Thymus (tissue), 11 donors: ENCODE measurements around the gene COBL. TPM values are rescaled to one million over a fixed set of nuclear protein-coding genes. Genes with fewer than 3 reads are reported as not detected.

Experiments
- DNase-seq, 9 donors: peaks; one replicate each; pipeline ENCODE4 v3.0.0-alpha.2; 2013; ENCODE audit warnings: low spot score in 9 of 9, low read depth in 6 of 9, missing footprints in 1 of 9
- H3K27ac ChIP-seq, 2 donors: one replicate each; pipeline ENCODE4 v1.5.1; 2013; ENCODE audit warnings: control low read depth in 1 of 2, low read depth in 1 of 2, low read length in 1 of 2, mild to moderate bottlenecking in 1 of 2, moderate library complexity in 1 of 2
- H3K27me3 ChIP-seq, 2 donors: one replicate each; pipeline ENCODE4 v1.5.1; 2013; ENCODE audit warnings: low read length in 1 of 2; ENCODE audit not compliant: control insufficient read depth in 2 of 2, insufficient read depth in 1 of 2
- H3K36me3 ChIP-seq, 2 donors: one replicate each; pipeline ENCODE4 v1.5.1; 2013; ENCODE audit warnings: low read length in 1 of 2, mild to moderate bottlenecking in 1 of 2, moderate library complexity in 1 of 2; ENCODE audit not compliant: control insufficient read depth in 2 of 2, insufficient read depth in 2 of 2
- H3K4me1 ChIP-seq, 2 donors: one replicate each; pipeline ENCODE4 v1.5.1; 2013; ENCODE audit warnings: low read length in 2 of 2; ENCODE audit not compliant: control insufficient read depth in 2 of 2, insufficient read depth in 2 of 2
- H3K4me3 ChIP-seq, 2 donors: one replicate each; pipeline ENCODE4 v1.5.1; 2013; ENCODE audit warnings: low read length in 2 of 2, control low read depth in 1 of 2, mild to moderate bottlenecking in 1 of 2
- H3K9me3 ChIP-seq, 2 donors: one replicate each; pipeline ENCODE4 v1.5.1; 2013; ENCODE audit warnings: low read length in 1 of 2, mild to moderate bottlenecking in 1 of 2; ENCODE audit not compliant: control insufficient read depth in 2 of 2, insufficient read depth in 1 of 2
- WGBS: extraction: QIAGEN DNeasy Blood & Tissue Kit; methylation state at CpG from one replicate; pipeline ENCODE4 v1.1.7; 2013; 5-methylcytosine and 5-hydroxymethylcytosine counted together
- polyA plus RNA-seq: library from polyadenylated mRNA; stranded (reverse); fragments of 200-250 nt; gene quantifications from one replicate; pipeline ENCODE4 v1.2.3, GENCODE V29; 2013
- total RNA-seq: library from RNA; stranded (reverse); fragments of 120-200 nt; gene quantifications from one replicate; pipeline ENCODE4 v1.2.4, GENCODE V29; 2013
- donor health status: healthy.

COBL gene
- total and polyA plus RNA-seq, 2 donors, result 0.66 to 2.0 TPM

DNA sequence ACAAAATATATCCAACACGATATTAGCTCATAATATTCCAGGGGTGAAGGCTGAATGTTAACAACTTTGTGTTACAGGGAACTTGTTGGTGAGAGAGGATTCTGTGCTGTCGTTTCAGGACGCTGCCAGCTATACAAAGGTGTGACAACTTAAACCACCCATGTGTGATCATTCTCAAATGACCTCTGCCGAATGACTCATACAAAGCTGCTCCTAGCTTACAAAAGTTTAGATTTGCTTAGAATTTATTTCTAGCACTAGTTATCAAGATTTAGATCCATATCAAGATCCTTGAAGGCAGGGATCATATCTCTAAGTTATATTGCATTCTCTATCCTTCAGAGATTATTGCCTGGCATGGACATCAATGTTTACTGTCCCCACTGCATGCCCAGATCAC lies 65.3 kb downstream of the COBL start:
- no peaks in the 10 kb centered on the region for H3K4me1 ChIP-seq
- DNase-seq, result no peak
- H3K36me3 ChIP-seq, result no peaks in the 10 kb centered on the region
- H3K4me3 ChIP-seq, result no peak overlapping the region
- H3K27ac ChIP-seq, result no peak overlapping the region
- peaks cover 0 to 1% of the 10 kb centered on the region in 2 donors for H3K27me3 ChIP-seq
- 85% methylated on average over 4 of the region's 4 CpGs for WGBS
- H3K9me3 ChIP-seq, result no peaks in the 10 kb centered on the region

GRCh38 chr7:51250512-51250911 lies 66.1 kb downstream of the COBL start:
- no peaks in the 10 kb centered on the region for H3K4me1 ChIP-seq
- WGBS, result 98% methylated on average over 2 of the region's 2 CpGs

DNA sequence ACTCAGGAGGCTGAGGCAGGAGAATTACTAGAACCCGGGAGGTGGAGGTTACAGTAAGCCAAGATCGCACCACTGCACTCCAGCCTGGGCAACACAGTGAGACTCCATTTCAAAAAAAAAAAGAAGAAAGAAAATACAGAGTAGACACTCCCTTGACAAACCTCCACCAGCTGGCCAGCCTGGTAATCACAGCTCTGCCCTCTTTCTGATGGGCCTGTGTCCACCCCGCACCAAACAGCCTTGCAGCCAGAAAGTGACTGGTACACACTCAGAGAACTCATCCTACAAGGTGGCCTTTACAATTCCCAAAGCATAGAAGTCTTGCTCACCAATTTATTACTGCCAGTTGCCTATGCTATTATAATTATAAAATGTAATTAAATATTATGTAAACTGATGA lies 66.6 kb downstream of the COBL start:
- Histone ChIP-seq H3K27me3 (peaks cover 0 to 2% of the 10 kb centered on the region in 2 donors), H3K4me1 (no peaks in the 10 kb centered on the region), H3K4me3 (no peak overlapping the region), H3K27ac (no peak overlapping the region), H3K9me3 (no peaks in the 10 kb centered on the region), H3K36me3 (no peaks in the 10 kb centered on the region)
- no peak for DNase-seq
- 96% methylated on average over 3 of the region's 3 CpGs for WGBS

More at GRCh38 chr7:51250512-51250911, 66.1 kb downstream of the COBL start:
- Histone ChIP-seq H3K27me3 (peaks cover 0 to 2% of the 10 kb centered on the region in 2 donors), H3K4me3 (no peak overlapping the region), H3K36me3 (no peaks in the 10 kb centered on the region), H3K27ac (no peak overlapping the region), H3K9me3 (no peaks in the 10 kb centered on the region)
- DNase-seq, result no peak

- 93% methylated on average over 5 of the region's 5 CpGs for WGBS
- no peaks in the 10 kb centered on the region for H3K36me3 ChIP-seq
- DNase-seq, result no peak
Observed at GRCh38 chr7:51249187-51249945, 67.2 kb downstream of the COBL start.

GRCh38 chr7:51246258-51247245 lies 70.1 kb downstream of the COBL start:
- no peak for DNase-seq
- Histone ChIP-seq H3K27ac (no peak overlapping the region), H3K4me3 (no peak overlapping the region)

More at GRCh38 chr7:51249187-51249945, 67.2 kb downstream of the COBL start:
- no peak overlapping the region for H3K27ac ChIP-seq
- H3K9me3 ChIP-seq, result no peaks in the 10 kb centered on the region
- no peak overlapping the region for H3K4me3 ChIP-seq
- peaks cover 0 to 2% of the 10 kb centered on the region in 2 donors for H3K27me3 ChIP-seq
- H3K4me1 ChIP-seq, result no peaks in the 10 kb centered on the region

GRCh38 chr7:51244885-51245284 lies 71.7 kb downstream of the COBL start:
- Histone ChIP-seq H3K4me3 (no peak overlapping the region), H3K27me3 (peaks cover 0 to 2% of the 10 kb centered on the region in 2 donors), H3K9me3 (no peaks in the 10 kb centered on the region), H3K36me3 (no peaks in the 10 kb centered on the region), H3K4me1 (no peaks in the 10 kb centered on the region), H3K27ac (no peak overlapping the region)
- WGBS, result 78% methylated on average over 7 of the region's 7 CpGs
- DNase-seq, result no peak

More at GRCh38 chr7:51246258-51247245, 70.1 kb downstream of the COBL start:
- WGBS, result 95% methylated on average over 12 of the region's 12 CpGs
- Histone ChIP-seq H3K27me3 (peaks cover 0 to 2% of the 10 kb centered on the region in 2 donors), H3K9me3 (no peaks in the 10 kb centered on the region), H3K4me1 (no peaks in the 10 kb centered on the region), H3K36me3 (no peaks in the 10 kb centered on the region)

DNA sequence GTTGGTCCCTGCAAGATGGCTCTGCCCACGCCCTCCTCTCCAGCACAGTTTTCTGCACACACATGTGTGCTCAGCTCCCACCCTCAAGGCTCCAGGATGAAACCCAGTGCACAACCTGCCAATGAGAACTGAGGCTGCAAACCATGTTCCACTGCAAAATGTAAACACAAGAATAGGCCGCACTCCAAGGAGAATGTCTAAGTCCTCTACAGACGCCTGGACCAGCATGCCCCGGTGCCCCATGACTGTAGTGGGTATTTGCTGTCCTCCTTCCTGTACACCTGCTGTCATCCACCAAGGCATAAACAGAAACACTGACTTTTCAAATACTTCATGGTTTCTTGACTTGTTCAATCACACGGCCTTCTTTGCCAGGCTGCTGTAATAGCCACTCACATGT lies 72.6 kb downstream of the COBL start:
- H3K27me3 ChIP-seq, result peaks cover 0 to 2% of the 10 kb centered on the region in 2 donors
- 94% methylated on average over 5 of the region's 5 CpGs for WGBS
- H3K9me3 ChIP-seq, result no peaks in the 10 kb centered on the region
- no peaks in the 10 kb centered on the region for H3K4me1 ChIP-seq
- H3K36me3 ChIP-seq, result no peaks in the 10 kb centered on the region
- no peak for DNase-seq
- H3K4me3 ChIP-seq, result no peak overlapping the region
- no peak overlapping the region for H3K27ac ChIP-seq

DNA sequence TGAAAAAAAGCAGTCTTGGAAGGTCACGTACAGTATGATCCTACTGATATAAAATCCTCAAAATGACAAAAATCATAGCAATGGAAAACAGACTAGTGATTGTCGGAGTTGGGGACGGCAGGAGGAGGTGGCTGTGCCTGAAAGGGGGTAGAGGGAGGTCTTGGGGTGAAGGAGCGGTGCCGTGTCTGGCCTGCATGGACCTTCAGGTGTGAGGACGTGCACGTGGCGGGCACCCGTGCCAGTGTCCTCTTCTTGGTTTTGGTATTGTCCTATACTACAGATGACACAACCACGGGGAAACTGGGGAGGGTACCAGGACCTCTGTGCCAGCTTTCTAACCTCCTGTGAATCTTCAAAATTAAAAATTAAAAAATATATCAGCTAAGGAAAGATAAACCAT lies 73.0 kb downstream of the COBL start:
- H3K4me3 ChIP-seq, result no peak overlapping the region
- WGBS, result 97% methylated on average over 10 of the region's 10 CpGs

More for the DNA sequence above, 73.0 kb downstream of the COBL start:
- no peaks in the 10 kb centered on the region for H3K36me3 ChIP-seq
- H3K27ac ChIP-seq, result no peak overlapping the region
- no peak for DNase-seq
- no peaks in the 10 kb centered on the region for H3K4me1 ChIP-seq
- H3K27me3 ChIP-seq, result peaks cover 0 to 2% of the 10 kb centered on the region in 2 donors
- H3K9me3 ChIP-seq, result no peaks in the 10 kb centered on the region
